Measurements from ENCODE around the gene ARHGAP26.
"Not testable (repeated sequence)": the region's sequence is repeated elsewhere in the genome, so short reads cannot be mapped to it uniquely, and the experiment has no call there.

ARHGAP26 gene

DNA sequence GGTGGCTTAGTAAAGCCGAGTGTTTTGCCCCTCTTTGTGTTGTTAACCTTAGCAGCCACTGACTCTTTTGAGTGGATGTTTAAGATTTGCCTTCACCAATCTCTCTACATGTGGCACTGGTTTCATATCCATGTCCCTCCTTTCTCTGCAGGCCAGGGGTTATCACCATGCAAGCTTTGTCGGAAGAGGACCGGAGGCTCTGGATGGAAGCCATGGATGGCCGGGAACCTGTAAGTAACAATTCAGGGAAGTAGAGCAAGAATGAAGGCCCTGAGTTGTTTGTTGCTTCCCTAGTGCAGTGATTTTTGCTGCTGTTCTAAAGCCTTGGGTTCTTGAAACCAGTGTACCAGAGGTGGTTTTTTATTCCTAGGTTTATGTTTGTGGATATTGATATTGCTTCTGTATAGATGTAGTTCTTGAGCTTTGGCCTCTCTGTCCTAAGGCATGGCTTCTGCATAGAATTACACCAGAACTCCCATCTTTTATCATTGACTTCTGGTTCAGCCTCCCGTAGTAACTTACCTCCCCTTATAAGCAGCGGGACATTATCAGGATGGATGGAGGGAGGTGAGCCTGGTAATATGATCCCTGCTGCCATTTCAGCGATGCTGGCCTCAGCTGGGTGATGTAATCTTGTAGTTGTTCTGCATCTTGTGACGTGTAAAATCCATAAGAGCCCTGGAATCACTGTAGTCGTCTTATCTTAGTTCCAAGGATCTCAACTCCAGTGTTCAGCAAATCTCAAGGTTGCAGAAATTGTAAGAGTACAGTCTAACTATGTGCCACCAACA is 161.9 kb downstream of the ARHGAP26 start:
- DNase-seq (ENCODE audit: low read depth in 2 of 2): no peak

DNA sequence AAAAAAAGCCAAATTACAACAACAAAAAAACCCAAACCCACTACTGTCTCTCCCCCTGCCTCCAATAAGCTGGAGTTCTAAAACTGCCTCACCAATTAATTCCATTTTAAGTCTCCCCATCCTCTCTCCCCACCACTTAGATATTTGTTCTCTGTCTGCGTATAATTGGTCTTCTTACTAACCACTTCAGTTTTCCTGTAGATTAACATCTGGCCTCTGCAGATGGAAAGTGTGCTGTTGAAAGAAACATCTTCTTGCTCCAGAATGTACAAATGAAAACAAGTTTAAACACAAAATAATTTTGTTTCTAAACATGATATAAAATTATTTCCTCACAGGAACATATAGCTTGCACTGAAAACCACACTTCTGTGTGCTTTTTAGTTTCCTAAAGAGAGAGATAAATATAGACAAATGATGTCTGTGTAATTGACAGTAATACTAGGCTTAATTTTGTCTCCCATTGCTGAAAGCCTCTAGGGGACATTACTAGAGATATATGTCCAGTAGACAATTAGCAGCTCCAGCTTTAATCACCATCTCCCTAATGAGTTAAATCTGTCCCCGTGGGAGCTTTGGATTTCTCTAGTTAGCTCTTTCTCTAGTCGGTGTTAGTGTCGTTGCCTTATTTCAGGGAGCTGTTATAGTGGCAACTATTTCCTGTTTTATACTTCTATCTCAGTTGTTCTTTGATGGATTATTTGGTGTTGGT is 164.0 kb downstream of the ARHGAP26 start:
- DNase-seq (ENCODE audit: low read depth in 2 of 2): no peak

DNA sequence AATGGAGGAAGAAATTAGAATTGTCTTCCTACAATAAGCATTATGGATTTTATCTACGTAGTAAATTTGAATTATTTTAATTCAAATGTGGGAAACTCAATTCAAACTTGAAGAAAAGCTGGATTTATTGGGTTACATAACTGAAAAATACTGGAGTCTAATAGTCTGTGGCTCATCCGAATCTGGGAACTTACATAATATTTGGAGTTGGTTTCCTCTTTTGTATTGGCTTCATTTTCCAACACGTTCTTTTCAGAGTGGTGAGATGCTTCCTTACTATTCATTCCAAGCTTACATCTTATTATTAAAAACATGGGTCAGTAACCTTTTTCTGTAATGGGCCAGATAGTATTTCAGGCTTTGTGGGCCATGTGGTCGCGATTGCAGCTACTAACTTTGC is 164.8 kb downstream of the ARHGAP26 start:
- no peak for DNase-seq (ENCODE audit: low read depth in 2 of 2)

GRCh38 chr5:142937374-142937773 is 167.2 kb downstream of the ARHGAP26 start:
- no peak for DNase-seq (ENCODE audit: low read depth in 2 of 2)

GRCh38 chr5:142938266-142938880 is 168.2 kb downstream of the ARHGAP26 start:
- DNase-seq (ENCODE audit: low read depth in 2 of 2): no peak

GRCh38 chr5:142939006-142939405 is 168.8 kb downstream of the ARHGAP26 start:
- DNase-seq (ENCODE audit: low read depth in 2 of 2): no peak

- DNase-seq (ENCODE audit: low read depth in 2 of 2): no peak
These were observed 169.7 kb downstream of the ARHGAP26 start for GRCh38 chr5:142939884-142940283.

- no peak for DNase-seq (ENCODE audit: low read depth in 2 of 2)
These were observed 171.1 kb downstream of the ARHGAP26 start for GRCh38 chr5:142941245-142941644.

DNA sequence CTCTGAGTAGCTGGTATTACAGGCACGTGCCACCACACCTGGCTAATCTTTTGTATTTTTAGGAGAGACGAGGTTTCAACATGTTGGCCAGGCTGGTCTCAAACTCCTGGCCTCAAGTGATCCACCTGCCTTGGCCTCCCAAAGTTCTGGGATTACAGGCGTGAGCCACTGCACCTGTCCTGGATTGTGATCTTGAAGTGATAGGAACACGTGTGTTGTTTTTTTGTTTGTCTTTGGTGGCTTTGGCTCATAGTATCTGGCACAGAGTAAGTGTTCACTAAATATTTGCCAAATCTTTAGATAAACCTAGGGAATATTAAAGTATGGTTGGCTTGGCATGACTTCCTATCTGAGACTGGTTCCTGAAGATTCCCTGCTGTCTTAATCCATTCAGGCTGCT is 172.7 kb downstream of the ARHGAP26 start:
- no peak for DNase-seq (ENCODE audit: low read depth in 2 of 2)

DNA sequence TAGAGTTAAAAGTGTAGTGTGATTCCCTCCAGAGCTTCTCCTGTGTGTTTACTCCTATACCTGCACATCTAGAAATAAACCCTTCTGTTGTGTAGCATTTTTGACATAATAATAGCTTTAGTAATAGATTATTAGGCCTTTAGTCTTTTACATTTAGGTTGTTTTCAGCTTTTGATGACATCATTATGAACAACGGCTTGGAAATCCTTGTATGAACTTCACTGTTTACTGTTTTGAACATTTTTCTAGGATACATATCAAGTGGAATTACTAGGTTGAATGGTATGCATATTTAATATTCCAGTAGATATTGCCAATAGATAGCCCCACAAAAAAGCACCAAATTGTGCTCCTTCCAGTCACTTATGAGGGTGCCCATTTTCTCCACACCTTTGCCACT is 174.0 kb downstream of the ARHGAP26 start:
- no peak for DNase-seq (ENCODE audit: low read depth in 2 of 2)

- DNase-seq (ENCODE audit: low read depth in 2 of 2): no peak
These were observed 175.1 kb downstream of the ARHGAP26 start for GRCh38 chr5:142945321-142945720.

DNA sequence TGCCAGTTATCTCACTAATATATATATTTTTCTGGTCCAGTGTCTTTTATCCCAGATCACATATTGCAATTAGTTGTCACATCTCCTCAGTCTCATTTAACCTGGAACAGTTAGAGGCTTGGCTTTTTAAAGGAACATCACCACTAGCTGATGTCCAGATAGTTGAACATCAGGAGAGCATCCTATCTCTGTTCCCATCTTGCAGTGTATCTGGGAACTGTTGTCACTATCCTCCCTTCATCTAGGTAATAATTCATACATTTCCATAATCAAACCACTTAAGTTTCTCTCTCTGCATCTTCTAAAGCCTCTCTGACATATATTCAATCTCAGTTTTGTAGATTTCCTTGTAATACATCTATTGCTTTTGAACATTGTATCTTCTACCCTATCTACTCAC is 175.7 kb downstream of the ARHGAP26 start:
- DNase-seq (ENCODE audit: low read depth in 2 of 2): no peak

DNA sequence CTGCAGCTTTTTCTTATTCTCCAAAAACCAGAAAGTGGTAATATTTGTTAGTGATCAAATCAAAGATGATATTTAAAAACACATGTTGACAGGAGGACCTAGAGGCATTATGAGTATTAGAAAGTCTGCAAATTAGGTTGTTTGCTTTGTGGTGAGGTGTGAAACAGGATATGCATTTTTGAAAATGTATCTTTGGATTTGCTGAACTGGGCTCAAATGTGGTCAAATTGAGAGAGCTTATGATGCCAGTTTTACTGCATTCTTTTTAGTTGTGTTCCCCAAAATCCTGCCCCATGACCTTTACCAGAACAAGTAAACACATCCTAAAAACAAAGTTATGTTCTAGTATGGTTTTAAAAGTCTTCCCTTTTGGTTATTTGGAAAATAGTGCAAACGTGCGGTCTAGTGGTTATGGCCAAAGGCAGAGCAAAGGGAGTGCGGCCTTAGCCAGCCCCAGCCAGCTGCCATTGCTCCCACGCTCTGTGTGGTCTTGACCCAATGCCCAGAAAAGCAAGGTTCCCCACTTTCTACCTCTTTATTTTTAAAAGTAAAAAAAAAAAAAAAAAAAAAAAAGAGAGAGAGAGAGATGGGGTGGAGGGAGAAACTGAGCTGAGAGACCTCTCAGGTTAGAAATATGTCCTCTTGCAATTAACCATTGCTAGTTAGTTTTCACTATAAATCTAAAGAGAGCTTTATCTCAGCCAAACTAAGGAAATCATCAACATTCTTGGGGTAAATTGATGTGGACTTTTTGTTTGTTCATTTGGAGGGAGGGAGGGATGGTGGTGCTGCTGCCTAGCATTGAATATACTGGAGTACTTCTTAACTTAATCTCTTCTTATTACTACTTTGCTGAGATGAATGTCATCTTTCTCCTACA is 176.6 kb downstream of the ARHGAP26 start:
- DNase-seq (ENCODE audit: low read depth in 2 of 2): no peak

DNA sequence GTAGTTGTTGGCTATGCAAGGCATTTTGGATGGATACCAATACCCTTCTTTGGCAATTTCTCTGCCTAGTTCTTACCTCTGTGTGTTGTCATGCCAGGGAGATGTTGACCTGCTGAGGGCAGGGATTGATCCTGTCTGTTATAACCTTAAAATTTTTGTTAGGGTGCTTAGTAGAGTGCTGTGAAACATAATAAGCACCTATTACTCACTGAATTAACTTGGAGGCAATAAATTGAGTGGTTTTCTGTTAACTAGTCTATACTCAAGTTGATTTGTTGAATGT is 177.2 kb downstream of the ARHGAP26 start:
- no peak for DNase-seq (ENCODE audit: low read depth in 2 of 2)

DNA sequence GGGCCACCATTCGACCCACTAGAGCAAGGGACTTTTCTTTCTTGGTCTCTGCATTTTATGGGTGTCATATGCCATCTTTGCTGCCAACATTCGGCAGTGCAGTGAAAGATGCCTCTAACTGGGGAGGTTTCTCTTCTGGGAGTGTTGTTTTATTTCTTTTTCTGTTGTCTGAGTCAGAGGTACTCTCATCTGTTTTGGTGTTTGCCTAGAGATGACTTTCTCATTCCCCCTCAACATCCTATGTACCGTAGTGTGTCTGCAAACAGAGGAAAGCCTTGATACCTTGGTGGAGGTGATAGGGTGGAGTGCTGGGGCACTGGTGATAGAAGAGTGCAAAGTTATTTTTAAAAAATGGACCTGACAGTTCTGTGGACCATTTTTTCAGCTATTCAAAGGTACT is 182.1 kb downstream of the ARHGAP26 start:
- no peak for DNase-seq (ENCODE audit: low read depth in 2 of 2)

DNA sequence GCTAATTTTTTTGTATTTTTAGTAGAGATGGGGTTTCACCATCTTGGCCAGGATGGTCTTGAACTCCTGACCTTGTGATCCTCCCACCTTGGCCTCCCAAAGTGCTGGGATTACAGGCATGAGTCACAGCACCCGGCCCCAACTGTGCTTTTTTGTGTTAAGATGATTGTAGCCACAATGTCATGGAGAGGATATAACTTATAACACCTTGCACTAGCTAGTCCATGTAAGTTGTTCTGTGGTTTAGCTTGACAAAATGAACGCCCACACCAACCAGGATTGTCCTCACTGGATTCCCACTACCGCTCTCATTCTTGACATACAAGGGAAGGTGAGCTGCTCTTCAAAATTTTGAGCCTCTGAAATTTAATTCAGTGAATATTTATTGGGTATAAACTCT is 182.7 kb downstream of the ARHGAP26 start:
- not testable (repeated sequence) for DNase-seq (ENCODE audit: low read depth in 2 of 2)

DNA sequence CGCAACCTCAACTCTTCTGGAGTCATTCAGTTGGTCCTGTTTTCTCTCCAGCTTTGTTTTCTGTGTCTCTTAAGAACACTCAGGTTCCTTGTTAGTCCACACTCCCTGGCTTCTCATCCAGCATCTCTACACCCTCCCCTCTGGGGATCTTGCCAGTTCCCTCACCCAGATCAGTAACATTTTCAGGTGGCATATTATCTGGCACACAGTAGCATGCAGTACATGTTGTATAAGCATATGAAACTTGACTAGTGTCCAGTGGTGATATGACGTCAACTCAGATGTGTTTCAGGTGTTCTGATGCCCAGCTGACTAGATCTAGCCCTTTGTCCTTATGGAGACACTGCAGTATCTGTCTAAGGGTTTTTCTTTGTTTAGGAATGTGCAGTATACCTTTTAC is 184.3 kb downstream of the ARHGAP26 start:
- no peak for DNase-seq (ENCODE audit: low read depth in 2 of 2)

- no peak for DNase-seq (ENCODE audit: low read depth in 2 of 2)
These were observed 185.5 kb downstream of the ARHGAP26 start for GRCh38 chr5:142955628-142956027.

- DNase-seq (ENCODE audit: low read depth in 2 of 2): no peak
These were observed 187.4 kb downstream of the ARHGAP26 start for GRCh38 chr5:142957528-142957927.

DNA sequence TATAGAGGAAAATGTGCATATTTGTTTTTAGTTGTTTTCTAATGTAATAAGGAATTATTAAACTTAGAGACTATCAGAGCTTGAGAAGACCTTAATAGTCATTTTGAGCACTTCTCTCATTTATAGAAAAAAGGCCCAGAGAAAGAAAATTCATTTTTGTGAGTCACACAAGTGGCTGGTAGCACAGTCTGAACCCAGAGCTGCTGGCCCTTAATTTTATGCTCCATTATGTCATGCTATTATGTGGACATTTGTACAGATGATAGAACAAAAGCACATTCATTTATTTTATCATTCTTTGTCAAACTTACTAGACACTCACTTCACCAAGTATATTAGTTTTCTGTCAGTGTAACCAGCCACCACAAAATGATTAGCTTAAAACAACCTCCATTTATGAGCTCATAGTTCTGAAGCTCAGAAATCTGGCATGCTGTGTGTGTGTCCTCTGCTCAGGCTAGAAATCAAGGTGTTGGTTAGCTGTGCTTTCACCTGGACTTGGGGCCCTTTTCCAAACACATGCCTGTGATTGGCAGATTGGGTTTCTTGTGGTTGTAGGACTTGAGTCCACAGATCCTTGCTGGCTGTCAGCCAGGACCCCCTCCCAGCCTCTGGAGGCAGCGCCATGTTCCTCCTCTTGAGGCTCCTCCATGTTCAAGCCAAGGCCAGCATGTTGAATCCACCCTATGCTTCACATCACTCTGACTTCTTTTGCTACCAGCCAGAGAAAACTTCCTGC is 188.9 kb downstream of the ARHGAP26 start:
- no peak for DNase-seq (ENCODE audit: low read depth in 2 of 2)
